GM12878 (cell line): ENCODE measurements around the gene PNMA8B. TPM values are rescaled to one million over a fixed set of nuclear protein-coding genes. Genes with fewer than 3 reads are reported as not detected.

Source experiments
- ATF2 ChIP-seq: IDR thresholded peaks from 2 replicates; pipeline ENCODE4 v1.6.1; 2012; ENCODE audit warnings: low read length, inconsistent platforms
- USF1 ChIP-seq: IDR thresholded peaks from 2 replicates; pipeline ENCODE4 v1.6.1; 2011; ENCODE audit warnings: borderline replicate concordance, low read depth, mild to moderate bottlenecking, moderate library complexity, mixed read lengths, low read length; ENCODE audit not compliant: insufficient read depth; ENCODE audit errors: extremely low read length
- WRNIP1 ChIP-seq: IDR thresholded peaks from 2 replicates; pipeline ENCODE4 v1.6.1; 2011; ENCODE audit warnings: low read depth, low read length, improper control_type of control experiment, borderline replicate concordance
- polyA plus RNA-seq, 11 experiments: library from polyadenylated mRNA; depleted of rRNA in 4 of 11; unstranded in 6 of 11; stranded (reverse) in 5 of 11; fragments of >200 nt; fragmentation: Nextera tagmentation in 4 of 11; fragmentation: Illumina TruSeq in 1 of 11; extraction: Ambion mirVana in 4 of 11; extraction: Trizol in 1 of 11; gene quantifications; 1 replicate in 1 of 11; 2 replicates in 10 of 11; pipeline versions ENCODE4 v1.2.1 to v1.2.3, GENCODE V29; 2011 to 2016; ENCODE audit warnings: inconsistent platforms in 2 of 11, missing spikeins in 2 of 11, low read depth in 1 of 11
- total RNA-seq, 4 experiments: library from RNA; depleted of rRNA in 3 of 4; stranded (reverse); fragments of >200 nt in 3 of 4; fragmentation: Illumina TruSeq in 1 of 4; extraction: Trizol in 1 of 4; gene quantifications; 2 replicates each; pipeline versions ENCODE4 v1.2.1 to v1.2.3, GENCODE V29; 2013 to 2021
- TF ChIP-seq, protein P1 (sequence below): fragments of 450-650 bp; IDR thresholded peaks from 2 replicates; pipeline ENCODE4 v1.6.1; 2016; ENCODE audit warnings: mild to moderate bottlenecking, moderate library complexity, borderline replicate concordance
- TF ChIP-seq, protein P2 (sequence below): IDR thresholded peaks from 2 replicates; pipeline ENCODE4 v1.6.1; 2011; ENCODE audit warnings: borderline replicate concordance, low read depth, mild to moderate bottlenecking, moderate library complexity, low read length; ENCODE audit not compliant: insufficient read depth, poor library complexity, severe bottlenecking

PNMA8B gene
- total and polyA plus RNA-seq, 10 of the 15 experiments (the other 5 are each of a cell fraction or from before 2014, with no cell fraction given) = 0.01 TPM; not detected in 9

DNA sequence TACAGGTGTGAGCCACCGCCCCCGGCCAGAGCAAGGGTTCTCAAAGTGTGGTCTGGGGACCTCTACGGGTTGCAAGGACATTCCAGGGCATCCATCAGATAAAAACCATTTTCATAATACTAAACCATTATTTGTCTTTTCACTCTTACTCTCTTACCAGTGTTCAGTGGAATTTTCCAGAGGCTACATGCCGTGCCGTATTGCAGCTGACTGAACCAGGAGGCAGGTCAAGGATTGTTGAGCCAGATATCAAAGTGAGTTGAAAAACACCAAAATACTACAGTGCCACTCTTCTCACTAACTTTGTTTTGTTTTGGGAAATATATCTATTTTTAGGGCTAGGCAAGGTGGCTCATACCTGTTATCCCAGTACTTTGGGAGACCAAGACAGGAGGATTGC is 7.2 kb upstream of the PNMA8B start (continued):
- no peak for TF ChIP-seq ATF2
- TF ChIP-seq WRNIP1 = no peak
- TF ChIP-seq, protein P1, sequence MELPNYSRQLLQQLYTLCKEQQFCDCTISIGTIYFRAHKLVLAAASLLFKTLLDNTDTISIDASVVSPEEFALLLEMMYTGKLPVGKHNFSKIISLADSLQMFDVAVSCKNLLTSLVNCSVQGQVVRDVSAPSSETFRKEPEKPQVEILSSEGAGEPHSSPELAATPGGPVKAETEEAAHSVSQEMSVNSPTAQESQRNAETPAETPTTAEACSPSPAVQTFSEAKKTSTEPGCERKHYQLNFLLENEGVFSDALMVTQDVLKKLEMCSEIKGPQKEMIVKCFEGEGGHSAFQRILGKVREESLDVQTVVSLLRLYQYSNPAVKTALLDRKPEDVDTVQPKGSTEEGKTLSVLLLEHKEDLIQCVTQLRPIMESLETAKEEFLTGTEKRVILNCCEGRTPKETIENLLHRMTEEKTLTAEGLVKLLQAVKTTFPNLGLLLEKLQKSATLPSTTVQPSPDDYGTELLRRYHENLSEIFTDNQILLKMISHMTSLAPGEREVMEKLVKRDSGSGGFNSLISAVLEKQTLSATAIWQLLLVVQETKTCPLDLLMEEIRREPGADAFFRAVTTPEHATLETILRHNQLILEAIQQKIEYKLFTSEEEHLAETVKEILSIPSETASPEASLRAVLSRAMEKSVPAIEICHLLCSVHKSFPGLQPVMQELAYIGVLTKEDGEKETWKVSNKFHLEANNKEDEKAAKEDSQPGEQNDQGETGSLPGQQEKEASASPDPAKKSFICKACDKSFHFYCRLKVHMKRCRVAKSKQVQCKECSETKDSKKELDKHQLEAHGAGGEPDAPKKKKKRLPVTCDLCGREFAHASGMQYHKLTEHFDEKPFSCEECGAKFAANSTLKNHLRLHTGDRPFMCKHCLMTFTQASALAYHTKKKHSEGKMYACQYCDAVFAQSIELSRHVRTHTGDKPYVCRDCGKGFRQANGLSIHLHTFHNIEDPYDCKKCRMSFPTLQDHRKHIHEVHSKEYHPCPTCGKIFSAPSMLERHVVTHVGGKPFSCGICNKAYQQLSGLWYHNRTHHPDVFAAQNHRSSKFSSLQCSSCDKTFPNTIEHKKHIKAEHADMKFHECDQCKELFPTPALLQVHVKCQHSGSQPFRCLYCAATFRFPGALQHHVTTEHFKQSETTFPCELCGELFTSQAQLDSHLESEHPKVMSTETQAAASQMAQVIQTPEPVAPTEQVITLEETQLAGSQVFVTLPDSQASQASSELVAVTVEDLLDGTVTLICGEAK = no peak
- TF ChIP-seq, protein P2, sequence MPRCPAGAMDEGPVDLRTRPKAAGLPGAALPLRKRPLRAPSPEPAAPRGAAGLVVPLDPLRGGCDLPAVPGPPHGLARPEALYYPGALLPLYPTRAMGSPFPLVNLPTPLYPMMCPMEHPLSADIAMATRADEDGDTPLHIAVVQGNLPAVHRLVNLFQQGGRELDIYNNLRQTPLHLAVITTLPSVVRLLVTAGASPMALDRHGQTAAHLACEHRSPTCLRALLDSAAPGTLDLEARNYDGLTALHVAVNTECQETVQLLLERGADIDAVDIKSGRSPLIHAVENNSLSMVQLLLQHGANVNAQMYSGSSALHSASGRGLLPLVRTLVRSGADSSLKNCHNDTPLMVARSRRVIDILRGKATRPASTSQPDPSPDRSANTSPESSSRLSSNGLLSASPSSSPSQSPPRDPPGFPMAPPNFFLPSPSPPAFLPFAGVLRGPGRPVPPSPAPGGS = no peak
- TF ChIP-seq USF1 = no peak
